Measurements from ENCODE around the gene TRIM39. TPM values are rescaled to one million over a fixed set of nuclear protein-coding genes. Genes with fewer than 3 reads are reported as not detected.

The TRIM39 gene
- total and polyA plus RNA-seq, 2 of the 4 experiments (the other 2 are of a cell fraction), result 7.5 to 10.0 TPM

- H2AK5ac ChIP-seq (ENCODE audit: low read depth, low read length), result no peak overlapping the region
- no peak overlapping the region for H3K4me3 ChIP-seq (ENCODE audit: insufficient read depth, low read depth, low read length)
- CTCF ChIA-PET, result no interaction called here
- peaks cover 21% of the 10 kb centered on the region for H3K36me3 ChIP-seq (ENCODE audit: control insufficient read depth, insufficient read depth, low read length)
- H4K5ac ChIP-seq (ENCODE audit: low read depth, low read length), result no peak overlapping the region
- intact Hi-C loops (cut with micrococcal nuclease) (no loop called here), dilution Hi-C loops (cut with HindIII; ENCODE audit: low sequenced_read_pairs, unreplicated experiment) (no loop called here), in situ Hi-C loops (cut with MboI; ENCODE audit: low sequenced_read_pairs) (no loop called here)
- TF ChIP-seq ELK1 (IDR thresholded peaks at IDR 0.05; ENCODE audit: borderline replicate concordance, low read depth, low read length) (no peak), RFX5 (IDR thresholded peaks at IDR 0.05; ENCODE audit: low read depth, low read length) (no peak), BHLHE40 (IDR thresholded peaks at IDR 0.05; ENCODE audit: low read depth, low read length) (no peak), MAFK (IDR thresholded peaks at IDR 0.05; ENCODE audit: low read depth, low read length) (no peak), MAZ (IDR thresholded peaks at IDR 0.05; ENCODE audit: borderline replicate concordance, low read depth, low read length) (no peak), CHD1 (IDR thresholded peaks at IDR 0.05; ENCODE audit: low read depth, low read length) (no peak), SMC3 (IDR thresholded peaks at IDR 0.05; ENCODE audit: low read depth, low read length) (no peak), MXI1 (IDR thresholded peaks at IDR 0.05; ENCODE audit: borderline replicate concordance, low read depth, low read length) (no peak), RCOR1 (IDR thresholded peaks at IDR 0.05; ENCODE audit: insufficient replicate concordance, low read length) (no peak), CEBPB (IDR thresholded peaks at IDR 0.05; ENCODE audit: low read depth, low read length) (no peak), RAD21 (IDR thresholded peaks at IDR 0.05; ENCODE audit: low read length) (no peak), FOS (IDR thresholded peaks at IDR 0.05; ENCODE audit: low read depth, low read length) (no peak), USF2 (IDR thresholded peaks at IDR 0.05; ENCODE audit: low read depth, low read length) (no peak)
- H2BK15ac ChIP-seq (ENCODE audit: low read depth, low read length), result no peak overlapping the region
- H3K4ac ChIP-seq (ENCODE audit: low read depth, low read length), result no peak overlapping the region
- H3K23ac ChIP-seq (ENCODE audit: low read depth, low read length), result no peak overlapping the region
- H3K9ac ChIP-seq (ENCODE audit: low read depth, low read length), result no peak overlapping the region
- ATAC-seq (ENCODE audit: low read depth), result no peak
- no peak overlapping the region for H2AFZ ChIP-seq (replicated peaks; ENCODE audit: low read length, poor library complexity)
- H4K91ac ChIP-seq (ENCODE audit: insufficient read depth, low read depth, low read length), result no peak overlapping the region
- POLR2A ChIA-PET (ENCODE audit: unreplicated experiment), result no interaction called here
- no peak overlapping the region for H2BK5ac ChIP-seq (ENCODE audit: low read depth, low read length, poor library complexity, severe bottlenecking)
- no peaks in the 10 kb centered on the region for H3K9me3 ChIP-seq (ENCODE audit: control insufficient read depth, insufficient read depth, low read length)
- no peak overlapping the region for H4K8ac ChIP-seq (ENCODE audit: low read depth in 2 of 2, low read length in 2 of 2)
- no peak overlapping the region for H3K56ac ChIP-seq (ENCODE audit: extremely low read depth, insufficient read depth, low read length)
- H3K9me1 ChIP-seq (ENCODE audit: insufficient read depth, low read length), result peaks cover 7% of the 10 kb centered on the region
- no peak overlapping the region for H2BK120ac ChIP-seq (ENCODE audit: low read depth, low read length)
- H3K18ac ChIP-seq (ENCODE audit: low read depth, low read length), result no peak overlapping the region
- H4K20me1 ChIP-seq (ENCODE audit: insufficient read depth, low read length), result no peaks in the 10 kb centered on the region
- H3K27me3 ChIP-seq (ENCODE audit: control insufficient read depth, insufficient read depth, low read length), result no peaks in the 10 kb centered on the region
- DNase-seq, result no peak
- H3K4me1 ChIP-seq (ENCODE audit: control insufficient read depth, insufficient read depth, low read length), result no peaks in the 10 kb centered on the region
- no peak overlapping the region for H3K27ac ChIP-seq (ENCODE audit: insufficient read depth, low read length)
- WGBS, 2 experiments (ENCODE audit: extremely low coverage in 2 of 2, insufficient read length in 1 of 2), result no CpG with 5 or more reads among the region's 3 CpGs
- H3K14ac ChIP-seq (replicated peaks; ENCODE audit: low read depth, low read length), result no peak overlapping the region
- no peak overlapping the region for H2AK9ac ChIP-seq (replicated peaks; ENCODE audit: low read depth, low read length, poor library complexity)
- no peak overlapping the region for H2BK20ac ChIP-seq (ENCODE audit: low read depth, low read length)
- no TSS peak for BruUV-seq (replicated peaks)
- H3K4me2 ChIP-seq (ENCODE audit: low read depth, low read length), result no peak overlapping the region
- H3K79me1 ChIP-seq (ENCODE audit: low read depth in 1 of 2, low read length in 2 of 2), result peaks cover 8% of the 10 kb centered on the region in 2 experiments; a peak in 3 of 4 replicates
Observed at GRCh38 chr6:30341218-30341617, 14.5 kb downstream of the TRIM39 start.

Measured in IMR-90 (cell line).